Activated T-cell treated with anti-CD3 and anti-CD28 coated beads, Interleukin-2, amount 50 U/mL, for 24 hours (primary cell): ENCODE measurements around the gene FOXP4.

ENCODE experiments used
- DNase-seq: peaks from one replicate; pipeline ENCODE4 v3.0.0-alpha.2; 2020
- H3K27ac Mint-ChIP-seq: 2 replicates; pipeline ENCODE4 v1.8.0; 2020; ENCODE audit warnings: mild to moderate bottlenecking, mixed read lengths
- H3K27me3 Mint-ChIP-seq: 2 replicates; pipeline ENCODE4 v1.8.0; 2020; ENCODE audit warnings: mixed read lengths
- H3K36me3 Mint-ChIP-seq: 2 replicates; pipeline ENCODE4 v1.8.0; 2020; ENCODE audit warnings: low read depth, mixed read lengths
- H3K4me1 Mint-ChIP-seq: 2 replicates; pipeline ENCODE4 v1.8.0; 2020; ENCODE audit warnings: low read depth, mixed read lengths
- H3K4me3 Mint-ChIP-seq: 2 replicates; pipeline ENCODE4 v1.8.0; 2020; ENCODE audit warnings: mild to moderate bottlenecking, moderate library complexity, mixed read lengths
- H3K9me3 Mint-ChIP-seq: 2 replicates; pipeline ENCODE4 v1.8.0; 2020; ENCODE audit warnings: mixed read lengths

FOXP4 gene

DNA sequence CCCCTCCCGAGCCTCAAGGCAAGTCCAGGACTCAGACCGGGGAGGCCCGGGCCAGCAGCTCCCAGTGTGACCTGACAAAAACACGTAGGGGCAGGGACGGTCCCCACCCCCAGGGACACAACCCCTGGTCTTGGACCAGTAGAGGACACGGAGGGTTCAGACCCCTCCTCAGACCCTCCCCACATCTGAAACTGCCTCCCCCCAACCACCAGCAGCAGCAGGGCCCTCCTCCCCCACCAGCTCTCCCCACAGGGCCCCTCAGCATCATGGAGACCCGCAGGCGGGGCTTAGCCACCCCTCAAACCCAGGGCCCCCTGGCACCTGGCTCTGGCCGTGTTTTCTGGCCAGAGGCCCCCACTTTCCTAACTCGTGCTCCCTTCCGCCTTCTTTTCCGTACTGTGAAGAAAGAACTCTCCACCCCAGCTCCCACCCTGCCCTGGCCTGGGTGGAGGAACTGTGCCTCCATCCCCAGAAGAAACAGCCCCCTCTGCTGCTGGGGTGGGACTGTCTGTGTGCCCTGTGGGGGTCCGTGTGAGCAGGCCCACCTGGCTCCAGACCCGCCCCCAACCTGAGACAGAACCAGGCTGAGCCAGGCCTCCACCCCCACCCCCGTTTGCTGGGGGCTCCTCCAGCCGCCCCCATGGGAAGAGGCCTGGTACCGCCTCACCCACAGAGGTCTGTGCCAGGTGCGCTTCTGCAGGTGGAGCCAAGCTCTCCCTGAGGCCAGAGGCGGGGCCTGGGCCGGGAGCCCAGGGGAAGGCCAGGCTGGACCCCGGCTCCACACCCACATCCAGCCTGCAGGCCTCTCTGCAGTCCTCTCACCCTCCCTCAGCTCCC is 53.1 kb downstream of the FOXP4 start:
- H3K4me3 Mint-ChIP-seq, result no peak overlapping the region
- peaks cover 25% of the 10 kb centered on the region for H3K36me3 Mint-ChIP-seq
- peaks cover 11% of the 10 kb centered on the region for H3K27me3 Mint-ChIP-seq
- H3K27ac Mint-ChIP-seq, result no peak overlapping the region
- H3K9me3 Mint-ChIP-seq, result no peaks in the 10 kb centered on the region
- DNase-seq, result no peak
- H3K4me1 Mint-ChIP-seq, result peaks cover 7% of the 10 kb centered on the region

DNA sequence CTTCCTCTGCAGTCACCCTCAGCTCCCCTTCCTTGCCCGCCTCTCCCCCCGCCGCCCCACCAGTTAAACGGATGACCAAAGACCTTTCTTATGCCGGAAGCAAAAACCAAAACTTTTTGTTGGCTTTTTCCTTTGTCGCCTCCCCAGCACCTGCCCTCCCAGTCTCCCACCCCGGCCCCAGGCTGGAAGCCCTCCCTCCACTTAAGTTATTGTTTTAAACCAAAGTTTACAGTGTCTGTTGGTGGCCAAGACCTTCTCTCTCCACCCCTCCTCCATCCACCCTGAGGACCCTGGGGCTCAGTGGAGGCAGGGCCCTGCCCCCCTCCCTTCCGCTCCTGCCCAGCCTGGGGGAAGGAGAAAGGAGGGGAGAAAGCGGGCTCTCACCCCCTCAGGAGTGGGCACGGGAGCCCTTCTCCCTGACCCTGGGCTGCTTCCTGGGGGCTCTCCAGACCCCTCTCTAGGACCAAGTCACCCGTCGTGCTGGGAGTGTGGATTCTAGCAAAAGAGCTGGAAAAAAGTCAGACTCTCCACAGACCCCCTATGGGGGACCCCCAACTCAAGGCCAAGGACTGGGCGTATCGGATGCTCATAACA is 53.8 kb downstream of the FOXP4 start:
- no peaks in the 10 kb centered on the region for H3K9me3 Mint-ChIP-seq
- no peak for DNase-seq
- peaks cover 7% of the 10 kb centered on the region for H3K4me1 Mint-ChIP-seq
- no peak overlapping the region for H3K4me3 Mint-ChIP-seq
- peaks cover 11% of the 10 kb centered on the region for H3K27me3 Mint-ChIP-seq
- peaks cover 20% of the 10 kb centered on the region for H3K36me3 Mint-ChIP-seq
- H3K27ac Mint-ChIP-seq, result no peak overlapping the region

DNA sequence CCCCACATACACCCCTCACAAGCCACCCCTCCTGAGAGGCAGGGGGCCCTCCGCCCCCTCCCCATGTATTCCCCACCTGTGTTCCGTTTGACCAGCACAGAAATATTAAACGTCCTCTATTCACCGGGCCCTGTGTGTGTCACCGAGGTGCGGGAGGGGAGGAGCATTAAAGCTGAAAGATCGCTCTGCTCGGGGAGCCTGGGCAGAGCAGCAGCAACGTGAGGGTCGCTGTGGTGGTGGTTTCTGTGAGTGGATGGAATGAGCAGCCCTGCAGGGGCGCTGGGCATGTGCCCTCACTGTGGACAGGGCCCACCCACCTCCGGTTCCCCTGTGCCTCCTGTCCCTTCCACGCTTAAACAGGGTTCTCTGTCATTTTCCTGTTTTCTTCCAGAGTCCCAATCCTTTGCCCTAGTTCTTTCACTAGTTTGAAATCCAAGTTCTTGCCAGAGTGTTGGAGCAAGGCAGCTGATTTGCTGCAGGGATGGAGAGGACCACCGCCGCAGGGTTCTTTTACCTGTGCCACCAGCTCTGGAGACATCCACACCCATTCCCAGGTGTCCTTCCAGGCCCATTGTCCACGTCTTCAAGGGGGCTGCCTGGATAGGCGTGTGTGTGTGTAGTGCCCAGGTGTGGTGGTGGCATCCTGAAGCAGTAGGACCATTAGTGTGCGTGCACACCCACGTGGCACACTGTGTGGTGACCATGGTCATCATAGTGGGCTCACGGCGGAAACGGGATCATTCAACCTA is 54.5 kb downstream of the FOXP4 start:
- Mint-ChIP-seq H3K27me3 (peaks cover 11% of the 10 kb centered on the region), H3K4me1 (peaks cover 7% of the 10 kb centered on the region), H3K9me3 (no peaks in the 10 kb centered on the region), H3K4me3 (no peak overlapping the region), H3K27ac (no peak overlapping the region), H3K36me3 (peaks cover 17% of the 10 kb centered on the region)
- no peak for DNase-seq

DNA sequence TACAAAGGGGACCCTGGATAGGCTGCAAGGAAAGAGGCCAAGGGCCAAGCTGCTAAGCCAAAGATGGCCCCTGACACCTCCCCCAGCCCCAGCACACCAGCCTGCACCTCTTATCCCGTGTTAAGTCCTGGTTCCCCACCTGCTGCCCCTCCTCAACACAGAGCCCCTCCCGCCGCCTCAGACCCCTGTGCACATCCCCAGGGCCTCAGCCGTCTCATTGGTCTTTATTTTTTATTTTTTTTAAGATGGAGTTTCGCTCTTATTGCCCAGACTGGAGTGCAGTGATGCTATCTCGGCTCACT is 55.0 kb downstream of the FOXP4 start:
- H3K4me3 Mint-ChIP-seq, result no peak overlapping the region
- no peaks in the 10 kb centered on the region for H3K9me3 Mint-ChIP-seq
- no peak overlapping the region for H3K27ac Mint-ChIP-seq
- H3K27me3 Mint-ChIP-seq, result peaks cover 11% of the 10 kb centered on the region
- DNase-seq, result no peak
- H3K36me3 Mint-ChIP-seq, result peaks cover 17% of the 10 kb centered on the region
- peaks cover 7% of the 10 kb centered on the region for H3K4me1 Mint-ChIP-seq

DNA sequence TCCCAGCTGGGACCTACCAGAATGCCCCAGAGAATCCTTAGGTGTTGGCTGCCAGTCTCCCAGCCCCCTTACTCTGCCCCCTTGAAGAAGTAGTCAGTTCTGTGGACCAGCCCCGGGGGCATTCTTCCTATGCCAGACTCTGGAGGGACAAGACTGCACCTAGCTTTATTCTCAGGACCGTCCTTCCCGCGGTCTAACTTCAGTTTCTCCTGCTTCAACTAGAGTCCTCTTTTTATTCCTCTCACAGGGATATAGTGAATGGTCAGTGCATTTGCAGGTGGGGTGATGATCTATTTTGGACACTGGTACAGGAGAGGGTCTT is 56.2 kb downstream of the FOXP4 start:
- no peak overlapping the region for H3K27ac Mint-ChIP-seq
- H3K36me3 Mint-ChIP-seq, result peaks cover 11% of the 10 kb centered on the region
- peaks cover 11% of the 10 kb centered on the region for H3K27me3 Mint-ChIP-seq
- no peak for DNase-seq
- H3K4me1 Mint-ChIP-seq, result peaks cover 7% of the 10 kb centered on the region
- no peak overlapping the region for H3K4me3 Mint-ChIP-seq
- no peaks in the 10 kb centered on the region for H3K9me3 Mint-ChIP-seq

DNA sequence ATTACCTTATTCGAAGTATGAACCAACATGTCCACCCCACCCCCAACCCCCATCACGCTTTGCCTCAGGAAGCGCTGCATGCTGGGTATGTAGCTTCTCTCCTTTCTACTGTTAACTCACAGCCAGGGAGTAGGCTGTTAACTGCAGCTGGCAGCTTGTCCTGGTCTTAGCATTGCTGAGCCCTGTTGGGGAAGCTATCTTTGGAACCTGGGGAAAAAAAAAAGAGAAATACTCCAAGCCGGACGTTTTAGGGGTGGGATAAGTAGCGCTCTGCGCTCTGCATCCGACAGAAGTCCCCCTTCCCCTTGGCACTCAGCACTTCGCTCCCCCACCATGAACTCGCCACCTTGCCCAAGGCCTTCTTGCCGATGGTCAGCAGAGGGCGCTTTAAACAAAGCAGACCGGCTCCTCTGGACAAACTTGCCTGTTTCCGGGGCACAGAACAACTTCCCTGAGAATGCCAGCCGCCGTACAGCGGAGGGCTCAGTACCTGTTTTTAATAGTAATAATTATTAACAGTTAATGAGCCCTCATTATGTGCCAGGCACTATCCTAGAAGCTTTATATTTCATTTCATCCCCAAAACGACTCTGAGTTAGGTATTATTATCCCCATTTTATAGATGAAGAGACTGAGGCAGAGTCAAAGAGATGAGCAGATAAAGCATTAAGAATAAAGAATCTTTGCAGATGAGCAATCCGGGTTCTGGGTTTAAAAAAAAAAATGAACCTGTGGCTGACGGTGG is 56.9 kb downstream of the FOXP4 start:
- no peak overlapping the region for H3K27ac Mint-ChIP-seq
- peaks cover 7% of the 10 kb centered on the region for H3K4me1 Mint-ChIP-seq
- H3K9me3 Mint-ChIP-seq, result no peaks in the 10 kb centered on the region
- H3K27me3 Mint-ChIP-seq, result peaks cover 11% of the 10 kb centered on the region
- DNase-seq, result peak; percentile 79
- no peak overlapping the region for H3K4me3 Mint-ChIP-seq
- peaks cover 11% of the 10 kb centered on the region for H3K36me3 Mint-ChIP-seq

DNA sequence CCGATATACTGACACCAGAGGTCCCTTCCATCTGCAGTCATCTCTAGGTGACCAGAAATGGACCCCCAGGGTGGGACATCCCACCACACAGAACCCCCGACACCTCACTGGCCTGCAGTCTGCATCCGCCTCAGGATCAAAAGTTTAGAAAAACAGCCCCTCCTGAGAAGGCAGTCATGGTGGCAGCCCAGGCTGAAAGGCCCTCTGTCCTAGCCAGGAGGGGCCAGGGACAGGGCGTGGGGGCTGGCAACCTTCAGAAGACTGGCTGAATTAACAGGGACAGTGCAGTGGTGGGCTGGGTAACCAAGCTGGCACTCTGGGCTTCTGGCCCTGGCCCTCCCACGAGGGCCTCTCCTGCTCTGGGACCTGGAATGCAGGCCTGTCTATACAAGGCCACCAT is 57.8 kb downstream of the FOXP4 start:
- Mint-ChIP-seq H3K4me3 (no peak overlapping the region), H3K27me3 (peaks cover 11% of the 10 kb centered on the region), H3K9me3 (no peaks in the 10 kb centered on the region), H3K4me1 (peaks cover 7% of the 10 kb centered on the region), H3K36me3 (peaks cover 8% of the 10 kb centered on the region), H3K27ac (no peak overlapping the region)
- DNase-seq, result no peak

DNA sequence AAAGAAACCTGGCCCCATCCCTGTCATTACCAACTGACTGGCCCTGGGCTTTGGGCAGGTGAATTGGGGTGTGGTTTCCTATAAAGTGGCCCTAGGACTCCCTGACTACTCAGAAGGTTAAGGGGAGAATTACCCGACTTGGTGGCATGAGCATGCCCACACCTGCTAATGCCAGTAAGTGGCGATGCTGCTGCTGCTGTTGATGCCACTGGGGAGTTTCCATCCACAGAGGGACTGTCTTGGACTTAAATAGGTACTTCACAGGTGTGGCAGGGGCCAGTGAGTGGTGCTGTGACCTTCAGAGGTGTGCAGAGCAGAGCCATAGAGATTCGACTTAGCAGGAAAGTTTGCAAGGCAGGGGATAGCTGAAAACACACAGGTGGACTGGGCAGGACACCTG is 59.5 kb downstream of the FOXP4 start:
- Mint-ChIP-seq H3K27ac (no peak overlapping the region), H3K4me1 (peaks cover 7% of the 10 kb centered on the region), H3K4me3 (no peak overlapping the region), H3K9me3 (no peaks in the 10 kb centered on the region), H3K27me3 (peaks cover 11% of the 10 kb centered on the region), H3K36me3 (peaks cover 4% of the 10 kb centered on the region)
- DNase-seq, result no peak

DNA sequence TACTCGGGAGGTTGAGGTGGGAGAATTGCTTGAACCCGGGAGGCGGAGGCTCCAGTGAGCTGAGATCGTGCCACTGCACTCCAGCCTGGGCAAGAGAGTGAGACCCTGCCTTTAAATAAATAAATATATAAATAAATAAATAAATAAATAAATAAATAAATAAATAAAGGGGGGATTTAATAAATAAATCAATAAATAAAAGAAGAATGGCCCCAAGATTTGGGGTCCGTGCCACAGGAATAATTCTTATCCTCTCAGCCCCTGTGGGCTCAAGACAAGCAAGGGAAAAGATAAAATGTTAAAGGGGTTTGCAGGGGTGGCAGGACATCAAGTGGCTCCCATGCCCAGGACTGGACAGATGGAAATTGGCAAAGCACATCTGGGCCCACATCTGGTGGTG is 60.9 kb downstream of the FOXP4 start:
- Mint-ChIP-seq H3K27me3 (peaks cover 11% of the 10 kb centered on the region), H3K4me1 (peaks cover 7% of the 10 kb centered on the region), H3K27ac (no peak overlapping the region), H3K9me3 (no peaks in the 10 kb centered on the region), H3K36me3 (no peaks in the 10 kb centered on the region), H3K4me3 (no peak overlapping the region)
- no peak for DNase-seq

DNA sequence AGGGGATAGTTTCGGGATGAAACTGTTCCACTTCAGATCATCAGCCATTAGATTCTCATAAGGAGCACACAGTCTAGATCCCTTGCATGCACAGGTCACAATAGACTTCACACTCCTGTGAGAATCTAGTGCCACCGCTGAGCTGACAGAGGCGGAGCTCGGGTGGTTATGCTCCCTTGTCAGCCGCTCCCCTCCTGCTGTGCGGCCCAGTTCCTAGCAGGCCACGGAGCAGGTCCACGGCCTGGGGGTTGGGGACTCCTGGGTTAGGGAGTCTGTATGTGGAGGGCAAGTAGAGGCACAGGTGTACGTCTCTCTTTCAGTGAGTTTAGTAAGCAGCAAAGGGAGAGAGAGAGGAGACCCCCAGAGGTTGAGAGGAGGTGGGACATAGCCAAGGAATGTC is 61.6 kb downstream of the FOXP4 start:
- peaks cover 6% of the 10 kb centered on the region for H3K4me1 Mint-ChIP-seq
- peaks cover 9% of the 10 kb centered on the region for H3K27me3 Mint-ChIP-seq
- no peaks in the 10 kb centered on the region for H3K9me3 Mint-ChIP-seq
- no peak overlapping the region for H3K4me3 Mint-ChIP-seq
- no peak overlapping the region for H3K27ac Mint-ChIP-seq
- no peaks in the 10 kb centered on the region for H3K36me3 Mint-ChIP-seq
- DNase-seq, result no peak

DNA sequence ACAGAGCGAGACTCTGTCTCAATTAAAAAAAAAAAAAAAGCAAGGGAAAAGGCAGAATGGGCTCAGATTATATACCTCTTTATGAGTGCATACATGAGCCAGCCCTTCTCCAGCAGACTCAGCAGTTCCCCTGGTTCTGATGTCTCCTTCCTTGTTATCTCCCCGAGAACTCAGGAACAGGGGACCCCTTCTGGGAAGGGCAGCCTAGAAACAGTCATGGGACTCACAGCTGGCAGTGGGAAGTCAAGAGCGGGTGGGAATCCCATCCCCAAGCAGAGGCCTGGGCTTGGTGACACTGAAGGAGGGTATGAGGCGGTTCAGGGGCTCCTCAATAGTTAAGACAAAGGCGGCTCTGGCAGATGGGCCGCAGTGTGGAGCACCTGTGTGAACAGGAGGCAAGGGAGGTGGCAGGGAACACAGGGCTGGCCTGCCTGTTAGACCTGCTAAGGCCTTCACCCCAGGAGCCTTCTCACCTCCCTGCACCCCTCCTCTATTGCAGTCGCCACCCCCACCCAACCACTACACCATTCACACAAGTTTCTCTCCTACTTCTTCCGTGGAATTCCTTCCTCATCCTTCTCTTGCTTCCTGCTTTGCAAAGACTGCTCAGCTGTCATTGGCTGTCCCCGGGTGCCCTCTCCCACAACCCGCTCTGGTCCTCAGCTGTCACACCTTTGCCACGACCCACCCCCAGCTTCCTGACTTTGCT is 62.4 kb downstream of the FOXP4 start:
- no peak for DNase-seq
- H3K36me3 Mint-ChIP-seq, result no peaks in the 10 kb centered on the region
- peaks cover 6% of the 10 kb centered on the region for H3K27me3 Mint-ChIP-seq
- H3K4me1 Mint-ChIP-seq, result no peaks in the 10 kb centered on the region
- H3K9me3 Mint-ChIP-seq, result no peaks in the 10 kb centered on the region
- H3K27ac Mint-ChIP-seq, result no peak overlapping the region
- no peak overlapping the region for H3K4me3 Mint-ChIP-seq

DNA sequence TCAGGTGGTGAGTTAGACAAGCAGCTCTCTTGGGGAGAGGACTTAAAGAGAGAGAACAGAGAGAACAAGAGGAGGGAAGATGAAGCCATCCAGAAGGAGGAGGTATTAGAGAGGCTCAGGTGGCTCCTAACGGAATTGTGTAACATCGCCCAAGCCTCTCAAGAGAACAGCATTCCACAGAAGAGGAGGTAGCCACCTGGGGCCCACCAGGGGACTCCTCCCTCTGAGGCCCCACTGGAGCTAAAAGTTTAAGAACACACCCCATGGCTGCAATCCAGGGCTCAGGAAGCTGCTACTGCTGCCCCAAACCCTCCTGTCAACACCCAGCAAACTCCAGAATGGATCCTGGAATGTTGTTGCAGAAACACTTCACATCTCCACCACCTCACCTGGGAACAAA is 68.5 kb downstream of the FOXP4 start:
- H3K27me3 Mint-ChIP-seq, result peaks cover 12% of the 10 kb centered on the region
- no peaks in the 10 kb centered on the region for H3K9me3 Mint-ChIP-seq
- no peaks in the 10 kb centered on the region for H3K36me3 Mint-ChIP-seq
- no peak for DNase-seq
- no peak overlapping the region for H3K4me3 Mint-ChIP-seq
- no peaks in the 10 kb centered on the region for H3K4me1 Mint-ChIP-seq
- no peak overlapping the region for H3K27ac Mint-ChIP-seq

DNA sequence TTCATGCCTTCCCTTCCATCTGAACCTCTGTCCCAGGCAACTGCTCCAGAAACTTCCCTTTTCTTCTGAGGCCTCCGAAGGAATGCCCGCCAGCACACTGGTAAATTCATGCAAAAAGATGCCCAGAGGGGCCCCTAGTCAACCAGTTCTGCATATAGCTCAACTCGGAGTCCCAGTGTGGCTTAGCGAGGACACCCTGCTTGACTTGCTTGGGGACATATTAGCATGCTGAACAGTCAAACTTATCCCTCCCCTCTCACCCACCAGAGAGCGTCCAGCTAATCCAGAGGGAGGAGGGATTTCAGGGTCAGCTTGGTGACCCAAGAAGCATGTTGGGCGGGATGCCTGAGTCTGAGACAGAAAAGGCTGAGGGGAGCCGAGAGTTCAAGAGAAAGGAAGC is 69.1 kb downstream of the FOXP4 start:
- Mint-ChIP-seq H3K4me3 (no peak overlapping the region), H3K9me3 (no peaks in the 10 kb centered on the region), H3K27me3 (peaks cover 12% of the 10 kb centered on the region), H3K36me3 (no peaks in the 10 kb centered on the region), H3K27ac (no peak overlapping the region), H3K4me1 (no peaks in the 10 kb centered on the region)
- no peak for DNase-seq

DNA sequence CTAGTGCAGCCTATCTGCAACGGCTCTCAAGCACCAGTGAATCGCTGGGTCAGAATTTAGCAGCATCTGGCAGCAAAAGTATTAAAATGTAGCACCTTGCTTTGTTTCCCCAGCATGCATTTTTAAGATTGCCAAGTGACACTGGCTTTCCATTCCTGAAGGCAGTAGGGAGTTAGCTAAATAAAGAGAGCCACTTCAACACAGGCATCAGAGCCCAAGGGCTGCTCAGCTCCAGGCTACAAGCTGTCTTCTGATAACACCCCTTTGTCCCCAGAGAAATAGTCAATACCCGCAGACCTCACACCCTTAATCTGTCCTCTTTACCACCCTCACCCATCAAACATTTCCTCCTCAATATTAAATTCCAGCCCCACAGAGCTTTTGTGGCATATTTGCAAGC is 72.4 kb downstream of the FOXP4 start:
- Mint-ChIP-seq H3K36me3 (no peaks in the 10 kb centered on the region), H3K9me3 (peaks cover 4% of the 10 kb centered on the region), H3K4me1 (no peaks in the 10 kb centered on the region), H3K4me3 (no peak overlapping the region), H3K27me3 (peaks cover 19% of the 10 kb centered on the region), H3K27ac (no peak overlapping the region)
- DNase-seq, result no peak
